GM10266 (cell line): ENCODE results near the gene LHX2.

ENCODE experiments used
- DNase-seq: peaks from one replicate; pipeline ENCODE4 v3.0.0; 2012; ENCODE audit errors: extremely low spot score
- CTCF ChIP-seq: IDR thresholded peaks from 2 replicates; pipeline ENCODE4 v1.5.1; 2012; ENCODE audit warnings: mild to moderate bottlenecking, low read depth; ENCODE audit not compliant: control insufficient read depth, insufficient read depth; ENCODE audit errors: missing control alignments

Gene LHX2

DNA sequence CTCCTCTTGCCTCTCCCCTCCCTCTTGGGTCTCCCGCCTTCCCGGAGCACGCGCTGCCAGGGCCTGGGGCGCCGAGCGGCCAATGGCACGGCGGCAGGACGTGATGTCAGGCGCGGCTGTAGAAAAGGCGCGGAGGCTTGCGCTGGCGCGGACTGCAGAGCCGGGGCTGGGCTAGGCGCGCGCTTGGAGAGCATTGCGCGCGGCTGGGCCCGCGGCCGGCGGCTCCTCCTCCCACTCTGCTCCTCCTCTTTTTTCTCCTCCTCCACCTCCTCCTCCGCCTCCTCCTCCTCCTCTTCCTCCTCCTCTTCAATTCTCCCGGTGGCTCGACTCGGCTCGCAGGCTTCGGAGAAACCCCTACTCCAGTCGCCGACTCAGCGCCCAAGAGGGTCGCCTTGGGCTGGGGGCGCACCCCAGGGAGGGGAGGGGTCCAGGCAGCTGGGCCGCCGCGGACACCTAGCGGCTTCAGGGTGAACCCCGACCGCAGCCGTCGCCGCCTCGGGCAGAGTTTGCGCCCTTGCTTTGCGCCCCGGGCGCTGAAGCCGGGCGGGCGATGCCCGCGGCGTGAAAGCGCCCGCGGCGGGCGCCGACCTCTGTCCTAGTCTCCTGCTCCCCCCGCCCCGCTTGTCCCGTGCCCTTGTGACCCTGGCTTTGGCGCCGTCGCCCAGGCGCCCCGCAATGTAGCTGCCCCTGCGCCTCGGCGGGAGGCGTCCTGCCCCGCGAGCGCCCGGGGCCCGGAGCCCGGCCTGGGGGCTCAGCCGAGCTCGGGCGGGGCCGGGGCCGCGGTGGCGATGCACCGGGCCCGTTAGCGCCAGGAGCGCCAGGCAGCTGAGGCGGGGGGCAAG lies at the start of gene LHX2:
LHX2 (plus strand) TSS at position 309 of the 842 bp plus-strand sequence. CDS start 581 bp downstream, outside the sequence.
- peak; percentile 89 for DNase-seq

DNA sequence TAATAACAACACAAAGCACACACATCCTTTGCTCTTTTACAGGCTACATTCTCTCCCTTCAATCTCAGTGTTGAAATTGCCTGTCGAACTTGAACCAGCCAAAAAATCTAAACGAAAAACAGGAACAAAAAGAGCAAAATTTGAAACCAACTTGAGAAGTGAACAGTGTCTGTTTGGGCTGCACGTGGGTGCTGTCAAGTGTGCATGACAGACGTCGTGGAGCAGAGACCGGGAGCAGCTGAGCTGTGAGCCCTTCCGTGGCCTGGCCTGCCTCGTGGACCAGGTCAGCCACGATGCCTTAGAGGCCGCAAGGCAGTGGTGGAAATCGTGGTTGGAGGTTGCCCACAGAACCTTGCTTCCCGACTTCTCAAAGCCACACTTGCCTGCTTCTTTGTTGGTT lies 46.8 kb upstream of the LHX2 start:
- no peak for TF ChIP-seq CTCF
- DNase-seq: no peak

More for the DNA sequence above, at the start of gene LHX2:
- TF ChIP-seq CTCF: no peak

GRCh38 chr9:123965801-123966686 lies 45.5 kb upstream of the LHX2 start:
- TF ChIP-seq CTCF: no peak
- no peak for DNase-seq

DNA sequence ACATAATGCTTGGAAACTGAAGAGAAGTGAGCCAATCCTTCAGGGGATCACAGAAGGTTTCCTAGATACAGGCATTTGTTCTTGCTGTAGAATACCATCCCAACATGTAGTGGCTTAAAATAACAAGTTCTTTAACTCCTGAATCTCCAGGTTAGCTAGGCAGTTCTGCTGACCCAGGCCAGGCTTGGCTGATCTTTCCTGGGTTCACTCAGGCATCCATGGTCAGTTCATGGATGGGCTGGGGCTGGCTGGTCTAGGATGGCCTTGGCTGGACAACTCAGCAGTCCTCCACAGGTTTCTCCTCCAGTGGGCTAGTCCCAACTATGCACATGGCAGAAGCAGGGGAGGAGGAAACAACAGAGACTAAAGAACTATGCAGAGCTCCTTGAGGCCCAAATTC lies 44.2 kb upstream of the LHX2 start:
- no peak for DNase-seq
- no peak for TF ChIP-seq CTCF

DNA sequence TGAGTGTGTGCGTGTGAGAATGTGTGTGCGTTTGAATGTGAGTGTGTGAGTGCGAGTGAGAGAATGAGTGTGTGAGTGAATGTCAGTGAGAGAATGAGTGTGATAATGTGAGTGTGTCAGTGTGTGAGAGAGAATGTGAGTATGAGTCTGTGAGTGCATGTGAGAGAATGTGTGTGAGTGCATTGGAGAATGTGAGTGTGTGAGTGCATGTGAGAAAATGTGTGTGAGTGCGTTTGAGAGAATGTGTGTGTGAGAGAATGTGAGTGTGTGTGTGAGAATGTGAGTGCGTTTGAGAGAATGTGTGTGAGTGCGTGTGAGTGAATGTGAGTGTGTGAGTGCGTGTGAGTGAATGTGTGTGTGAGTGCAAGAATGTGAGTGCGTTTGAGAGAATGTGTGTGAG lies 39.0 kb upstream of the LHX2 start:
- no peak for TF ChIP-seq CTCF
- DNase-seq: no peak

- TF ChIP-seq CTCF: no peak
- DNase-seq: no peak
Measured at GRCh38 chr9:123973590-123974223, 37.9 kb upstream of the LHX2 start.
